ENCODE measurements around the gene HYOU1. TPM values are rescaled to one million over a fixed set of nuclear protein-coding genes. Genes with fewer than 3 reads are reported as not detected.
"Not testable (repeated sequence)": the region's sequence is repeated elsewhere in the genome, so short reads cannot be mapped to it uniquely, and the experiment has no call there.

HYOU1 gene
- total RNA-seq, 2 experiments from 2014 or later = 127 to 136 TPM

- H3K27ac Mint-ChIP-seq; H3K36me3 Mint-ChIP-seq; intact Hi-C loops (cut with micrococcal nuclease); H3K4me3 Mint-ChIP-seq; H3K9me3 Mint-ChIP-seq; POLR2A ChIA-PET; H3K4me1 Mint-ChIP-seq (ENCODE audit: low read depth); DNase-seq; H3K27me3 Mint-ChIP-seq: not testable (repeated sequence)
- CTCF ChIA-PET = interaction anchor here (0.5 to 1.3 kb wide), 3 partner anchors 28 to 301 kb away, joined by 3 to 4 read pairs (median 3); partner anchors contain the start of gene VPS11
Observed at GRCh38 chr11:119039471-119039870, 17.5 kb downstream of the HYOU1 start.

- Mint-ChIP-seq H3K36me3 (no peaks in the 10 kb centered on the region), H3K4me1 (ENCODE audit: low read depth) (peaks cover 7% of the 10 kb centered on the region), H3K27ac (no peak overlapping the region), H3K27me3 (no peaks in the 10 kb centered on the region), H3K9me3 (no peaks in the 10 kb centered on the region), H3K4me3 (no peak overlapping the region)
- ChIA-PET POLR2A (no interaction called here), CTCF (interaction anchor here (0.6 to 1.3 kb wide), 2 partner anchors 29 to 301 kb away, joined by 3 read pairs; partner anchors contain the start of gene VPS11)
- no peak for DNase-seq
- intact Hi-C loops (cut with micrococcal nuclease) = no loop called here
Observed at GRCh38 chr11:119038884-119039283, 18.1 kb downstream of the HYOU1 start.

GRCh38 chr11:119034813-119035212, 22.2 kb downstream of the HYOU1 start:
- POLR2A ChIA-PET = interaction anchor here (0.7 kb wide), 1 partner anchor 60 kb away, joined by 3 read pairs; no protein-coding TSS in a partner anchor
- CTCF ChIA-PET = interaction anchor here (1.0 to 1.1 kb wide), 2 partner anchors 13 to 18 kb away, joined by 3 read pairs; no protein-coding TSS in a partner anchor
- intact Hi-C loops (cut with micrococcal nuclease) = no loop called here
- no peaks in the 10 kb centered on the region for H3K36me3 Mint-ChIP-seq
- no peaks in the 10 kb centered on the region for H3K27me3 Mint-ChIP-seq
- DNase-seq = no peak
- H3K9me3 Mint-ChIP-seq = no peaks in the 10 kb centered on the region
- H3K4me1 Mint-ChIP-seq (ENCODE audit: low read depth) = peaks cover 1% of the 10 kb centered on the region
- no peak overlapping the region for H3K4me3 Mint-ChIP-seq
- H3K27ac Mint-ChIP-seq = no peak overlapping the region

GRCh38 chr11:119033421-119033820, 23.6 kb downstream of the HYOU1 start:
- H3K4me1 Mint-ChIP-seq (ENCODE audit: low read depth) = peaks cover 15% of the 10 kb centered on the region
- H3K27me3 Mint-ChIP-seq; H3K27ac Mint-ChIP-seq; intact Hi-C loops (cut with micrococcal nuclease); H3K9me3 Mint-ChIP-seq; H3K36me3 Mint-ChIP-seq; H3K4me3 Mint-ChIP-seq; DNase-seq: not testable (repeated sequence)
- POLR2A ChIA-PET = interaction anchor here (0.5 to 1.4 kb wide), 2 partner anchors 15 to 176 kb away, joined by 3 to 4 read pairs; partner anchors contain the start of genes RPS25 and TRAPPC4
- CTCF ChIA-PET = interaction anchor here (0.9 kb wide), 1 partner anchor 305 kb away, joined by 3 read pairs; no protein-coding TSS in a partner anchor

- peaks cover 11% of the 10 kb centered on the region for H3K36me3 Mint-ChIP-seq
- CTCF ChIA-PET = interaction anchor here (1.0 to 2.4 kb wide), 8 partner anchors 9 to 174 kb away, joined by 4 to 8 read pairs (median 6); partner anchors contain the start of genes CBL, HYOU1, TRAPPC4 and VPS11
Observed at GRCh38 chr11:119031912-119032280, 25.1 kb downstream of the HYOU1 start.

GRCh38 chr11:119030329-119031047, 26.5 kb downstream of the HYOU1 start, which contains the start of gene SLC37A4:
SLC37A4 (minus strand) TSS chr11:119030877.
- H3K4me1 Mint-ChIP-seq (ENCODE audit: low read depth) = peaks cover 18% of the 10 kb centered on the region
- peak; percentile 99 for DNase-seq
- H3K36me3 Mint-ChIP-seq = peaks cover 11% of the 10 kb centered on the region
- ChIA-PET POLR2A (interaction anchor here (0.6 to 3.0 kb wide), 8 partner anchors 11 to 85 kb away, joined by 3 to 17 read pairs (median 4); partner anchors contain the start of genes CENATAC, RPS25 and TRAPPC4), CTCF (interaction anchor here (0.8 to 2.4 kb wide), 8 partner anchors 10 to 56 kb away, joined by 3 to 8 read pairs (median 4); partner anchors contain the start of genes HMBS, RPS25, TRAPPC4 and VPS11)
- peak within 1 kb of the TSS; percentile 89 for H3K27ac Mint-ChIP-seq
- peak within 1 kb of the TSS; percentile 82 for H3K4me3 Mint-ChIP-seq
- intact Hi-C loops (cut with micrococcal nuclease) = loop anchor here (1.0 to 2.0 kb wide), 3 partner anchors 12 to 70 kb away; partner anchors contain the start of genes CENATAC, DPAGT1, RPS25 and TRAPPC4
- H3K27me3 Mint-ChIP-seq = no peaks in the 10 kb centered on the region
- no peaks in the 10 kb centered on the region for H3K9me3 Mint-ChIP-seq

More at GRCh38 chr11:119031912-119032280, 25.1 kb downstream of the HYOU1 start:
- no peak for DNase-seq
- POLR2A ChIA-PET = interaction anchor here (3.0 kb wide), 1 partner anchor 13 kb away, joined by 17 read pairs; the partner anchor contains the start of genes RPS25 and TRAPPC4
- Mint-ChIP-seq H3K4me3 (no peak overlapping the region), H3K27me3 (no peaks in the 10 kb centered on the region), H3K4me1 (ENCODE audit: low read depth) (peaks cover 18% of the 10 kb centered on the region), H3K27ac (no peak overlapping the region), H3K9me3 (no peaks in the 10 kb centered on the region)
- intact Hi-C loops (cut with micrococcal nuclease) = loop anchor here (2.0 kb wide), 1 partner anchor 69 kb away; the partner anchor contains the start of gene DPAGT1

GRCh38 chr11:119030029-119030328, 27.0 kb downstream of the HYOU1 start:
- H3K27ac Mint-ChIP-seq = peak overlapping the region; percentile 89

GRCh38 chr11:119029340-119030028, 27.5 kb downstream of the HYOU1 start:
- Mint-ChIP-seq H3K4me1 (ENCODE audit: low read depth) (peaks cover 24% of the 10 kb centered on the region), H3K9me3 (no peaks in the 10 kb centered on the region), H3K27ac (peak overlapping the region; percentile 89), H3K4me3 (peak overlapping the region; percentile 82), H3K36me3 (peaks cover 11% of the 10 kb centered on the region), H3K27me3 (no peaks in the 10 kb centered on the region)
- DNase-seq = peak; percentile 72
- CTCF ChIA-PET = interaction anchor here (0.8 to 2.4 kb wide), 4 partner anchors 9 to 15 kb away, joined by 3 to 8 read pairs (median 4); partner anchors contain the start of genes RPS25 and TRAPPC4
- POLR2A ChIA-PET = interaction anchor here (1.0 to 3.0 kb wide), 6 partner anchors 10 to 86 kb away, joined by 3 to 17 read pairs (median 4); partner anchors contain the start of genes CENATAC, RPS25 and TRAPPC4
- intact Hi-C loops (cut with micrococcal nuclease) = loop anchor here (1.0 to 2.0 kb wide), 3 partner anchors 11 to 71 kb away; partner anchors contain the start of genes CENATAC, DPAGT1, RPS25 and TRAPPC4

More at GRCh38 chr11:119030029-119030328, 27.0 kb downstream of the HYOU1 start:
- Mint-ChIP-seq H3K4me1 (ENCODE audit: low read depth) (peaks cover 21% of the 10 kb centered on the region), H3K36me3 (peaks cover 11% of the 10 kb centered on the region), H3K4me3 (peak overlapping the region; percentile 82), H3K27me3 (no peaks in the 10 kb centered on the region), H3K9me3 (no peaks in the 10 kb centered on the region)
- DNase-seq = no peak
- ChIA-PET CTCF (interaction anchor here (0.8 to 2.4 kb wide), 6 partner anchors 10 to 56 kb away, joined by 3 to 8 read pairs (median 4); partner anchors contain the start of genes RPS25, TRAPPC4 and VPS11), POLR2A (interaction anchor here (1.0 to 3.0 kb wide), 7 partner anchors 11 to 86 kb away, joined by 3 to 17 read pairs (median 5); partner anchors contain the start of genes CENATAC, RPS25 and TRAPPC4)
- intact Hi-C loops (cut with micrococcal nuclease) = loop anchor here (1.0 to 2.0 kb wide), 3 partner anchors 12 to 71 kb away; partner anchors contain the start of genes CENATAC, DPAGT1, RPS25 and TRAPPC4

- POLR2A ChIA-PET = interaction anchor here (1.2 to 3.0 kb wide), 2 partner anchors 10 kb away, joined by 3 to 17 read pairs; partner anchors contain the start of genes RPS25 and TRAPPC4
- H3K36me3 Mint-ChIP-seq = peaks cover 11% of the 10 kb centered on the region
Observed at GRCh38 chr11:119029069-119029339, 28.0 kb downstream of the HYOU1 start.

GRCh38 chr11:119028346-119029068, 28.5 kb downstream of the HYOU1 start:
- no peaks in the 10 kb centered on the region for H3K9me3 Mint-ChIP-seq
- intact Hi-C loops (cut with micrococcal nuclease) = no loop called here
- DNase-seq = no peak
- peaks cover 34% of the 10 kb centered on the region for H3K4me1 Mint-ChIP-seq (ENCODE audit: low read depth)
- H3K36me3 Mint-ChIP-seq = peaks cover 13% of the 10 kb centered on the region
- no peak overlapping the region for H3K4me3 Mint-ChIP-seq
- no peaks in the 10 kb centered on the region for H3K27me3 Mint-ChIP-seq
- peak overlapping the region; percentile 89 for H3K27ac Mint-ChIP-seq
- POLR2A ChIA-PET = interaction anchor here (1.2 kb wide), 1 partner anchor 9 kb away, joined by 3 read pairs; no protein-coding TSS in a partner anchor
- CTCF ChIA-PET = interaction anchor here (0.6 kb wide), 1 partner anchor 256 kb away, joined by 3 read pairs; no protein-coding TSS in a partner anchor

More at GRCh38 chr11:119029069-119029339, 28.0 kb downstream of the HYOU1 start:
- Mint-ChIP-seq H3K4me1 (ENCODE audit: low read depth) (peaks cover 29% of the 10 kb centered on the region), H3K27ac (peak overlapping the region; percentile 89), H3K27me3 (no peaks in the 10 kb centered on the region), H3K4me3 (peak overlapping the region; percentile 82), H3K9me3 (no peaks in the 10 kb centered on the region)
- intact Hi-C loops (cut with micrococcal nuclease) = no loop called here
- CTCF ChIA-PET = no interaction called here
- no peak for DNase-seq
